T-helper 1 cell (primary cell): Measurements from ENCODE around the gene CFH.
"Not testable (repeated sequence)": the region's sequence is repeated elsewhere in the genome, so short reads cannot be mapped to it uniquely, and the experiment has no call there.

Source experiments
- DNase-seq, 5 donors: peaks; one replicate each; pipeline ENCODE4 v3.0.0-alpha.2; 2012 to 2020
- total RNA-seq, 4 donors: gene quantifications; one replicate each; lab custom pipeline; 2026; lab: John Stamatoyannopoulos, UW

CFH gene
- 1.9 to 5.8 (median 2.7) reads per million in 4 donors for total RNA-seq

DNA sequence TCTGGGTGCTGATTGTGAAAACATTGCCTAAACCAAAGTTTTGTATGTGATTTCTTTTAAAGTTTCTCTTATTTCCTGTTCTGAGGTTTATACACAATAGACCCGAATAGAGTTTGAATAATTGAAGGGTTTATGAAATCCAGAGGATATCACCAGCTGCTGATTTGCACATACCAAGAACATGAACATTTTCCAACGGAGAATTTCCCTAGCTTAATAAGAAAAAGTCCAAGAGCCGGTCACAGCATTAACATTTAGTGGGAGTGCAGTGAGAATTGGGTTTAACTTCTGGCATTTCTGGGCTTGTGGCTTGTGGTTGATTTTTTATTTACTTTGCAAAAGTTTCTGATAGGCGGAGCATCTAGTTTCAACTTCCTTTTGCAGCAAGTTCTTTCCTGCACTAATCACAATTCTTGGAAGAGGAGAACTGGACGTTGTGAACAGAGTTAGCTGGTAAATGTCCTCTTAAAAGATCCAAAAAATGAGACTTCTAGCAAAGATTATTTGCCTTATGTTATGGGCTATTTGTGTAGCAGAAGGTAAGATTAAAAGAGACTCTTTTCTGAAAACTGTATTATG lies at the start of gene CFH:
Gene CFH (plus strand): TSS at position 407 of the 579 bp plus-strand sequence. CDS start 75 bp downstream, at position 482.
- DNase-seq: peak in 1 of 5 donors; percentile 49

DNA sequence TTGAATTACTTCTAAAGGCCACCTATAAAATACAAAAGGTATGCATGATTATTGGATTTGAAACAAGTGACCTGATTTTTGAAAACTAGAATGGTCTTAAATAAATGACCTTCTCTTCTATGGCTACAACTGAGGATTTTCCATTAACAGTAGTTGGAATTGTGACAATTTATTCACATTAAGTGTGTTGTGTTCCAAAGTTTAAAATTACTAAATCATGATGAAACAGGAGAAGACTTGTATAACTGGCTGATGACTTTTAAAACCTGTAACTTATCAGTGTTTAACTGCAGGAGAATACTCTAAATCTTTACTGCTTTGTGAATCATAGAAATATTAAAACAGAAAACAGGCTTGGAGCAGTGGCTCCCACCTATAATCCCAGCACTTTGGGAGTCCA lies 48.2 kb upstream of the CFH start:
- DNase-seq: no peak

DNA sequence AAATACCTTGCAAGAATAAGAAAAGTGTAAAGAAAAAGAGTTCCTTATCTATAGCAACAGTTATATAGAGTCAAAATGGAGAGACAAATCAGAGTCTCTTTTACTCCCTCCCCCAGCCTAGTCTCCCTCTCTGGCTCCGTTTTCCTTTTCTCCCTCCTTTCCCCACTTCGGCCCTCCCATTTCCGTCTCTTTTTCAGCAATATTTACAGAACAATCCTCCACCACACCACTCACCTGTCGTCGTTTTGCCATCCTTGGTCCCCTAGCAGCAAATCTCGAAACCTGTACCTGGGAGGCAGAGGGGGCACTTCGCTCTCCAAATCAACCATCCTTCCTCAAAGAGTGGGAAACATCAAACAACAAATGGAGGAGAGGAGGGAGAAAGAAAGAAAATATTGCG lies 43.9 kb upstream of the CFH start:
- no peak for DNase-seq

DNA sequence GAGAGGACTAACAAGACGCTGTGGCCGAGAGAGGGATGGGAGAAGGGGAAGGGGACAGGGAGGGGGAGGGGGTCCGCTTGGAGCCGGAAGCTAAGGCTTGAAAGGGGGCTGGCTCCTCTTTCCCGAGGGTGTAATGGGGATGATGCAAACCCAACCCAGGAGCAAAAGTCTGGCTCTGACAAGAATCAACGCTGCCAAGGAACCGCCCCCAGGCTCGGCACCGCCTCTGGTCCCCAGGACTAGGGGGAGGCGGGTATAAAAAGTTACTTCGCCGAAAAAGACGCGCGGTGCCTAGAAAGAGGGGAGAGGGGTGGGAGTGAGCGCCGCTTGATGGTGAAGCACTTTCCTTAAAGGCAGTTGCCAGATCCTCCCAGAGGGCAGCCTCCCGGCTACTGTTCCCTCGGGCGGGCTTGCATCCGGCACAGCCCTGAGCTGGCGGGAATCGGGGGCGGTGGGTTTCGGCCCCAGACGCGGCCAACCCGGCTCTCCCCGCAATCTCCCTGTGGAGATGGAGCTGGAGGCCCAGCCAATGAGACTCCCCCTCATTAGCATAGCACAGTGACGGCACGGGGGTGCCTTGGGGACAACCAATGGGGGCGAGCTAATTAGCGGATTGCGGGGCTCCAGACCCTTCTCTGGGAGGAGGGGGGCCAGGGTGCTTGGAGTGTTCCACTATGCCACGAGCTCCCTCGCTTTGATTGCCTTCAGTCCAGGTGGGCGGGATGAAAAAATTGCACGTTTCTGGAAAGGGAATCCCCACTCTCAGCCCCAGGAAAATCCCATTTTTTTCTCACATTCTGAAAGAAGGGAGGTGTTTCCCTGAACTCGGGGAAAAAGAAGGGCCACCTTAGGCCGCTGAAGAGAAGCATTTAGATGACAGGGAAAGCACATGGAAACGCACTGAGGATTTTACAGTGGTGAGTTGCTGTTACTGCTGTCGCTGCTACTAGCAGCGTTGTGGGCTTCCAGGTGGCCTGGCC lies 43.2 kb upstream of the CFH start, which contains the start of gene KCNT2:
Gene KCNT2 (minus strand): TSS at position 51 of the 980 bp plus-strand sequence. CDS start 131 bp downstream, outside the sequence.
- DNase-seq: no peak

DNA sequence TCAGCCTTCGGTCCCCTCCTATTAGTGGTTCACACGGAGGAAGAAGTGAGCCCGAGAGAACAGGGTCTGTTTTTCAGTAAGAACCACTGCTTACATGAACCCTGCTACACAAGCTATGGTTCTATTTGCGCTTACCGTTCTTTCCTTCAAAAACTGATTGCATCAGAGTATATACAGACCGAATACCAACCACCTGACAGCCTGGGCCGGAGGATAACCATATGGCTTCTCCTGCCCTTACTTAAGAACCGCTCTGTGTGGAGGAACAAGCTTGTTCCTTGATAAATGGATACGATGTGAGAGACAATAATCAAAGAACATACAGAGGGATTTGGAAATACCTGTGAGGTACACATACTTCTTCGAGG lies 42.5 kb upstream of the CFH start:
- DNase-seq: no peak

DNA sequence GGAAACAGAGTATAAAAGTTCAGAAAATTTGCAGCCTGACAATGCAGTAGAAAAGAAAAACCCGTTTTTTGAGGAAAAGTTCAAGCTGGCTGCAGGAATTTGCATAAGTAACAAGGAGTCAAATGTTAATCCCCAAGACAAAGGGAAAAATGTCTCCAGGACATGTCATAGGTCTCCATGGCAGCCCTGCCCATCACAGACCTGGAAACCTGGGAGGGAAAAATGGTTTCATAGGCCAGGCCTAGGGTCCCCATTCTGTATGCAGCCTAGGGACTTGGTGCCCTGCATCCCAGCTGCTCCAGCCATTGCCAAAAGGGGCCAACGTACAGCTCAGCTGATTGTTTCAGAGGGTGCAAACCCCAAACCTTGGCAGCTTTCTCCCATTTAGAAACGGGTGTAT lies 40.0 kb upstream of the CFH start:
- no peak for DNase-seq

DNA sequence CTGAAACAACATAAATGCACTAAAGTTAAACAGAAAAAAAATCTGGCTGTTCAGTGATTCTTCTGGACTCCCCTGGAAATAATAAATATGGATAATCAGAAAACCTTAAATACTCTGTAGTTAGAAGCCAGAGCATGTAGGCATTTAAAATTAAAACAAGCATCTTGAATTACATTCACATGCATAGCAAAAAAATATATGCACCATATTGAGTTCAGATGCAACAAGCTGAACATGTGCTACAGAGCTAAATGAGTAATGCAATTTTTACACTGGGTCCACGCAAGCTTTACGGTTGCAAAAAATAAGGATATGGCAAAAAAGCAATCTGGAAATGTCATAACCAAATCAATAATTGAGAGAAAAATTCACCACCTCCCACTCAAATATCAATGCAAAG lies 32.1 kb upstream of the CFH start:
- no peak for DNase-seq

DNA sequence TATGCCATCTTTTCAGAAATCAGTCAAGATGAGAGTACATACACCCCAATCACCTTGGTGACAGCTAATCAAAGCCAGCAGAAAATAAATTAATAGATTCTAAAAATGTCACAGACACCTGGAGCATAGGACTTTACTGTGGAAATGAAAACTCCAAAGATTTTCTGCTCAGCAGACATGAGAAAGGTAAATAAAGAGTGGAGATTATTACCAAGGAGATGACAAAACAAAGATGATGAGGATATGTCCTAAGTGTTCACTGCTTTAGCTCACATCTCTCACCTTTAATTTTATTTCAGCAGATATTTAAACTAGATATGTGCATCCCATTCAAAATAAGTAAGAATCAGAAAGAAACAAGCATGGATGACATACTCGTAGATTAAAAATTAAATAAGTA lies 28.8 kb upstream of the CFH start:
- no peak for DNase-seq

DNA sequence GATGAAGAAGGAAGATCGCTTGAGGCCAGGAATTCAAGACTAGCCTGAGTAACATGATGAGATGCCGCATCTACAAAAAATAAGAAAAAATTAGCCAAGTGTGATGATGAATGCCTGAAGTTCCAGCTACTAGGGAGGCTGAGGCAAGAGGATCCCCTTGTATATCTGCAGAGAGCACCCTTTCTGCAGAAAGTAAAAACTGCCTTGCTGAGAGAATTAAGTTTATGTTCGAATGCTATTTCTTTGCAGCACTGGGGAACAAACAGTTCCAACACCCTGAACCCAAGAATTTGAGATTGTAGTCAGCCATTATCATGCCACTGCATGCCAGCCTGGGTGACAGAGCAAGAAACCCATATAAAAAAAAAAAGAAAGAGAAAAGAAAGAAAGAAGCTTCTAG lies 23.0 kb upstream of the CFH start:
- DNase-seq: no peak

DNA sequence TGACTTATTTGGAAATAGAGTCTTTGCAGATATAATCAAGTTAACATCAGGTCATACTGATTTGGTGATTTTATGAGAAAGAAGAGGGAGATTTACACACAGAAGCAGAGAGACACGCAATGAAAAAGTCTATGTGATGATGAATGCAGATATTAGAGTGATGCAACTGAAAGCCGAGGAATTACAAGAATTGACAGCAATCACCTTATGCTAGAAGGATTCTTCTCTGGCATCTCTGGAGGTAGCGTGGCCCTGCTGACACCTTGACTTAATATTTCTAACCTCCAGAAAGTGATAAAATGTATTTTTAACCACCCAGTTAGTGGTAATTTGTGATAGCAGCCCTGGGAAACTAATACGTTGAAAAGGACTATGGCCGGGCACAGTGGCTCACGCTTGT lies 14.2 kb upstream of the CFH start:
- DNase-seq: no peak

DNA sequence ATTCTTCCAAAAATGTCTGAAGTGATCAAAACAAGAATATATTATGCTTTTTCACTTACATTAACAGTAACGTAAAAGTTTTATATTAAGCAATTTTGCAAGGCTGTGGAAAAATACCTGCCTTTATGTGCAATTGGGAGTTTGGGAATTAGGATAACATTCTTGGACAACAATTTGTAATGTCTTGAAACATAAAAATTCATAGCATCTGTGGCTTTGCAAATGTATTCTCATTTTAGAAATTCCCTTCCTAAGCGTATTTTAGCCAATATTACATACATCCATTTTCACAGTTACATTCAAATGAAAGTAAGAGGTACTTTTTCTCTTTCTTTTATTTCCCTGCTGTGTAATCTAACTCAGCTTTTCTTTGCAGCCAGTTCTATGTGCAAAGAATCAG lies 13.4 kb upstream of the CFH start:
- no peak for DNase-seq

DNA sequence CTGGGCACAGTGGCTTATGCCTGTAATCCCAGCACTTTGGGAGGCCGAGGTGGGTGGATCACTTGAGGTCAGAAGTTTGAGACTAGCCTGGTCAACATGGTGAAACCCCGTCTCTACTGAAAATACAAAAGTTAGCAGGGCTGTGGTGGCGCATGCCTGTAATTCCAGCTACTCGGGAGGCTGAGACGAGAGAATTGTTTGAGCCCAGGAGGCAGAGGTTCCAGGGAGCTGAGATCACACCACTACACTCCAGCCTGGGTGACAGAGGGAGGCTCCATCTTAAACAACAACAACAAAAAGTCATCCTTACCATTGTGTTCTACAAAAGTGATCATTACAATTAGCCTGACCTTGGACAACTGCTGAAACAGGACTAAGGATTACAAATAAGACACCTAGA lies 12.6 kb upstream of the CFH start:
- not testable (repeated sequence) for DNase-seq

DNA sequence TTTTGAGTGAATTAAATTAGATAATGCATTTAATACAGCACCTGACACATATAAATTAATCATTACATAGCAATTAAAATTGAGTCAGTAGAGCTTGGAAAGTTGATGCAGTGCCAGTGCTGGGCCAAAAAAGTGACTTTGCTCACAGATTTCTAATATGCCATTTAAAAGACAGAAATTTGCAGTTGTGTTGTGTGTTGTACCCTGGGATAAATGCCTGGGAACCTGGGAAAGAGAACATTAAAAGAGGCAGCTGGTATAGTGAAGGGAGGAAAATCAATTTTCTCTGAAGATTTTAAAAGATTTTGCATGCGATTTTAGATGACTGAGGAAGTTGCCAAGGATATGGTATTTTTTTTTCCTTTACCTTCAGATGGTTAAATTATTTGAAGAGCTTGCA lies 10.9 kb upstream of the CFH start:
- DNase-seq: no peak

DNA sequence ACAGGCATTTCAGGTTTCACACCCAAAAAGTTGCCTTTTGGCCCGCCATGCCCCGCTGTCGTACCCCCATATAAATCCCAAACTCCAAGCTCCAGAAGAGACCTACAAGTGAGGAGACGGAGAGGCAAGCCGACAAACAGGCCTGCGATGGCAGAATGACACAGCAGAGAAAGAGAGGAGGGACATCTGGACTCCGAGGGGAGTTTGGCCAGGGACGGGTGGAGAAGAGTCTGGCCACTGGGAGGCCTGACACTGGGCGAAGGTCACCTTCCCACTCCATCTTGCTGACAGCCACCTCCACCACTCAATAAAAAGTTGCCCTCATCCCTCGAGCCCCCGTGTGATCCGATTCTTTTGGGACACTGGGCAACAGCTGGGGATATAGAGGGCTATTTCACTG lies 1.9 kb upstream of the CFH start:
- DNase-seq: no peak

DNA sequence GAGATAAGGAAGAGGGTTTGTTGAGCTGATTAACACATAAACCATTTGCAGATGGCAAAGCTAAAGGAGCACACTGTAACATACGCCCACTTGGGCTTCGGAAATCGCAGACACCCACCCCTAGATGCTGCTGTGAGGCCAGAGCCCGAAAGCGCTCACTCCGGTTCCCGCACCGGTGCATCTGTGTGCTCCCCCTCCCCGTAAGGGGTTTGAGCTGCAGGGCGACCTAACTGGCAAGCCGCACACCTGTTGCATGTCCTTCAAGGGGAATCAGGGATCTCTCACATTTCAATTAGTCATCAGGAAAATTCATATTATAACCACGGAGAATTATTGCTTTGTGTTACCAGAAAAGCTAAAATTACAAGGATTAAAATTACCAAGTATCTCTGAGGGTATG lies 1.4 kb upstream of the CFH start:
- no peak for DNase-seq

DNA sequence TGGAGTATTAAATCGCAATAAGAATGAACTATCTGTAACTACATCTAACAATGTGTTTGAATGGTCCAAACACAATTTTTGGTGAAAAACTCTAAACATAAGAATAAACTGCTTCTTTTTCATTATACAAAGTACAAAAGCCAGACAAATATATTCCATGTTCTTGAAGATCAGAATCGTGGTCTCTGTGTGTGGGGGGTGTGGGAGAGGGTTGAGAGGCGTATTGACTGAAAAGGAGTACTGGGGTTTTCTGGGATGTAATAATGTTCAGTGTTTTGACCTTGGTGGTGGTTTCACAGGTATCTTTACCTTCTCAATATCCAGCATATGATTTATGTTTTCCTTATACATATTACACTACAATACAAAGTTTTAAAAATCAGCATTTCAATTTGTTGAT lies 764 bp upstream of the CFH start:
- no peak for DNase-seq

DNA sequence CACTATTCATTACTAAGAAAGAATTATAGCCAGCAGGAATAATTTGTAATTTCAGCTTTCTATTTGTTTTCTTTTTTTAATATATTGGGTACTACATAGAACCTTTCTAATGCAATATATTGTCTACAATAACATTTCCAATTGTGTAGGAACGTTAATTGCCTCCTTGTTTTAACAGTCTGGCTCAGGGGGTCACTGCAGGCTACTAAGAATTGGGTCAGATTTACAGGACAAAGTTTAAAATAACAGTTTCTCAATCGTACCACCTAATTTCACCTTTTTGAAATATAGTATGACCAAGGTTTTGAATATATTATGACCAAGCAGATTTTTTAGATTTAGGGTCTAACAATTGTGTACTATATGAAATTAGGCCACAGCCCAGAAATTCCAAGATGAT lies 2.4 kb downstream of the CFH start:
- no peak for DNase-seq

DNA sequence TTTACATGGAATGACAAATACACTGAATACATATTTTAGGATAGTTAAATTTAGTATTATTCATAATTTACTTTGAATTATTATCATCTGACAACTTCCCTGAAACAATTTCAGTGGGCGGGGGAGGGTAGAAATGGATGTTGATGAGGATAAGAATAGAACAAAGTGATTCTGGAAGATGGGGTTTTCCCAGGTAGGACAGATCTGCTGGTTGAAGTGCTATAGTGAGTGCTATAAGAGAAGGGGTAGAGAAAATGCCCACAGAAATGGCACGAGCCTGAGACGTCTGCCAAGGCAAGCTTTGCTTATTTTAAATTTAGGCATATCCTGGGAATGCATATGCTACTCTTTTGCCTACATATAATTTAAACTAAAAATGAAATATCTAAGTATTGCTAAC lies 3.2 kb downstream of the CFH start:
- DNase-seq: no peak

DNA sequence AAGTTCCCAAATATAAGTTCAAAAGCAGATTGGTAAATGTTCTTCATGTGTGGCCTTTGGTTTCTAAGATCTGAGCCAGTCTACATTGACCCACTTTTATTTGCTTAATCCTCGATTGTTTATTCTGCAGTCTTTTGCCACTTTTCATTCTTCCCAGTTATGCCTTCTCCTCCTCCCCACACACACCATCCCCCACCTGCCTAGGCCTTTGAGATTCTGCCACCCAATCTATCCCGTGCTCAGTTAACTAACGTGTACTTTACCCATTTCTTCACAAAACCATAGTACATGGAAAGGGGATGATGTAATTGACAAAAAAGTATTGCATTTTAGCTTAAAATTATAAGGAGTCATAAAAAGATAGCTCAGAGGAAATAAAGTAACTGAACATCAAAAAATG lies 3.7 kb downstream of the CFH start:
- DNase-seq: no peak

DNA sequence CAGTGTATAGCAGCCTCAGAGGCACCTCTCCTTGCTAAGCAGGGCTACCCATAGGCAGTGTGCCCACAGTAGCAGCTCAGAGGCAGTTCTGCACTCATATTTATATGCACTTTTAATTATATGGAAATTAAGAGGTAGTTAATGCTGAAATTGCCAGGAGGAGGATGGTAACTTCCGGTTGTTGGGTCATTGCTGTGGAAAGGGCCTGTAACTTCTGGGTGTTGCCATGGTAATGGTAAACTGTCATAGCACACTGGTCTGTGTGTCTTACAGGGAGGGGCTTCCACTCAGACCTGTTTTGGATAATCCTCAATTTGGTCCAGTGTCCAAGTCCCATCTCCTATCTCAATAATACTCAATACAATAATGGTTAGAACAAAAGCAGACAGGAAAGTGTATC lies 7.6 kb downstream of the CFH start:
- no peak for DNase-seq

DNA sequence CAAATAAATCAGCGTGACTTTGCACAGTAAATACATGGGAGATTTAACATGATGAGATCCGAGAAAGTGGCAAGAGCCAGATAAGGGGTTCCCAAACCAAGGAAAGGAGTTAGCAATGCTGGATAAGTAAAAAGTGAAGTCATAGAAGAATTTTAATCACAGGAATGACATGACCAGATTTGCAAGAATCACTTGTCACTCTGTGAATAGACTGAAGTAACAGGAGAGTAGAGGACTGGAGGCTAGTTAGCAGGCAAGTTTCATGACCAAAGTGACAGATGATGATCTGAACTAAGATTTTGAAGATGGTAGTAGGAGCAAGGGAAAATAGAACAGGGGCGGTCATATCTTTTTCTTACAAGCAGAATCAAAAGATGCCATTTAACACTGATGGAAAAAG lies 8.4 kb downstream of the CFH start:
- no peak for DNase-seq

DNA sequence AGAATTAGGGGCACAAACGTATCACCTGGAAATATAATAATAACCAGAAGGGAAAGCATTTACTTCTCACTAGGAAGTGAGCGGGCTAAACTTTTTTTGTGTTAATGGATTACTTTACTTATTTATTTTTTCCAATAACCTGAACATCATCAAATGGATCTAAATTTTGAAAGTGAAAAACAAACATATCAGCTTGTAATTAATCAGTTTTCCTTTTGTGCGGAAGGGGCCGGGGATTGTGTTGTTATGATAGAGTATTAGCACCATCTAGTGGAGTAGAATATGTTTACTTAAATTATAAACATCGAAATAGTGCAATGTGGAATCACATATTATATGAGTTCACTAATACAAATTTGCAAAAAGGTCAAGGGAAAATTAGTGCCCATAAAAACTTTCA lies 9.0 kb downstream of the CFH start:
- peak in 1 of 5 donors; percentile 6 for DNase-seq

DNA sequence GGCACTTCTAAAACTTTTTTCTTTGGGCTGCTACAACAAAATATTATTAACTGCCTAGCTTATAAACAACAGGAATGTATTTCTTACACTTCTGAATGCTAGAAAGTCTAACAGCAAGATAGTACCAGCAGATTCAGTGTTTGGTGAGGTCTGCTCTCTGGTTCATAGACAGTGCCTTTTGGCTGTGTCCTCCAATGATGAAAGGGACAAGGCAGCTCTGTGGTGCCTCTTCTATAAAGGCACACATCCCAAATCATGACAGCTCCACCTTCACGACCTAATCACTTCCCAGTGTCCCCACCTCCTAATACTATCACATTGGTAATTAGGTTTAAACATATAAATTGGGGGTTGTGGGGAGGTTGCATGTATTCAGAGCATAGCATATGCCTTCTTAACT lies 9.5 kb downstream of the CFH start:
- no peak for DNase-seq

DNA sequence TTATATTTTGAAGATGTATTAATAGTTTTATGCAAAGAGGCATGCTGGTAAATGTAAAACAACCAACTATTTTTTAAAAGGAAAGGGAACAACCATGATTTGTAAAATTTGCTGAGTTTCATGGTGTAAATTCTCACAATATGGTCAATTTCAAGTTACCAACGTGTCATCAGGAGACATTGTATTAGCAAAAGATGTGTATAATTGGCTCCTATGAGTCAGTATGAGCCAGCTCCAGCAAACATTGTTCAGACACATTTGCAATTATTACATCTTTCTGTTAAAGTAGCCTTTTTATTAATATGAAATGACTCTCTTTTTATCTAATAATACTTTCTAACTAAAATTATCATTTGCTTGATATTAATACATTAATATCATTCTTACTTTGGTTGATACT lies 15.3 kb downstream of the CFH start:
- DNase-seq: no peak
